Measurements from ENCODE around the gene EPB41.

DNA sequence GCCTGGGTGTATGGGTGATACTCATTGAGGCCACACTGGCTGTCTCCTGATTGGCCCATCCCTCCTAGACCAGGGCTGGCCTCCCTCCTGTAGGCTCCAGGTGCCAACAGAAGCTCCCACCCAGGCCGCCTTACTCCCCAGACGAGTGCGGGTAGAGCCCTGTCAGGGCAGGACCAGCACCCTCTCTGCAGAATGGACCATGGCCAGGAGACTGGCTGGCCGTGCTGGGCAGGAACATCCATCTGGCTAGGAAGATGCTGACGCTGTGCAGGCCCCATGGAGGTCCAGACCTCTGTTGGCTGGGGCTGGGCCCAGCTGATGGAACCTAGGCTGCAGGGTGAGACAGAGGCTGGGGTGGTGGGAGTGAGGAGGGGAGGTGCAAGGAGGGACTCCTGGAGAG is 25.0 kb upstream of the EPB41 start:
- TF ChIP-seq, protein P1, sequence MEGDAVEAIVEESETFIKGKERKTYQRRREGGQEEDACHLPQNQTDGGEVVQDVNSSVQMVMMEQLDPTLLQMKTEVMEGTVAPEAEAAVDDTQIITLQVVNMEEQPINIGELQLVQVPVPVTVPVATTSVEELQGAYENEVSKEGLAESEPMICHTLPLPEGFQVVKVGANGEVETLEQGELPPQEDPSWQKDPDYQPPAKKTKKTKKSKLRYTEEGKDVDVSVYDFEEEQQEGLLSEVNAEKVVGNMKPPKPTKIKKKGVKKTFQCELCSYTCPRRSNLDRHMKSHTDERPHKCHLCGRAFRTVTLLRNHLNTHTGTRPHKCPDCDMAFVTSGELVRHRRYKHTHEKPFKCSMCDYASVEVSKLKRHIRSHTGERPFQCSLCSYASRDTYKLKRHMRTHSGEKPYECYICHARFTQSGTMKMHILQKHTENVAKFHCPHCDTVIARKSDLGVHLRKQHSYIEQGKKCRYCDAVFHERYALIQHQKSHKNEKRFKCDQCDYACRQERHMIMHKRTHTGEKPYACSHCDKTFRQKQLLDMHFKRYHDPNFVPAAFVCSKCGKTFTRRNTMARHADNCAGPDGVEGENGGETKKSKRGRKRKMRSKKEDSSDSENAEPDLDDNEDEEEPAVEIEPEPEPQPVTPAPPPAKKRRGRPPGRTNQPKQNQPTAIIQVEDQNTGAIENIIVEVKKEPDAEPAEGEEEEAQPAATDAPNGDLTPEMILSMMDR (IDR thresholded peaks at IDR 0.05) = no peak
- TF ChIP-seq POLR2A (IDR thresholded peaks at IDR 0.05) = no peak
- TF ChIP-seq POLR2AphosphoS5 (IDR thresholded peaks at IDR 0.05) = no peak
